ENCODE measurements around the gene ZFP92.

DNA sequence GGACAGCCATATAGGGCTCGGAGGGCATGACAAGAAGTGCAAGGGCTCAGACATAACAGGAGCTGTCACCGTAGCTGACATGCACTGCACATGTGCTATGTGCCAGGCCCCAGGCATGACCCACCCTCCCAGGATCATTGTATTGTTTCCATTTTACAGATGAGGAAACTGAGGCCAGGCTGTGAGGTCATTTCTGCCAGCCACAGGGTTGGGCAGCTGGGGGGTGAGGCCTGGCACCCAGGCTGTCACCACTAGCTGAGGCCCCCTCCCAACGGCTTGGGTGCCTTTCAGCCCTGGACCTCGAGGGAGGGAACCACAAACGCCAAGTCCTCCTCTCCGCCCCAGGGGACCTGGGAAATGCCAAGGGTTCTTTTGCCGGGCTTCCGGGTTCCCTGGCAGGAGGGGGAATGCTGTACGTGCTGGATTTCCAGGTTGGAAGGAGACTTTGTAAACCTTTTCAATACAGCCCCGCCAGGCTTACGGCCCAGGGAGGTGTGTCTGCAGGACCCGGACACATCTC, 21.9 kb downstream of the ZFP92 start:
- TF ChIP-seq, protein P1, sequence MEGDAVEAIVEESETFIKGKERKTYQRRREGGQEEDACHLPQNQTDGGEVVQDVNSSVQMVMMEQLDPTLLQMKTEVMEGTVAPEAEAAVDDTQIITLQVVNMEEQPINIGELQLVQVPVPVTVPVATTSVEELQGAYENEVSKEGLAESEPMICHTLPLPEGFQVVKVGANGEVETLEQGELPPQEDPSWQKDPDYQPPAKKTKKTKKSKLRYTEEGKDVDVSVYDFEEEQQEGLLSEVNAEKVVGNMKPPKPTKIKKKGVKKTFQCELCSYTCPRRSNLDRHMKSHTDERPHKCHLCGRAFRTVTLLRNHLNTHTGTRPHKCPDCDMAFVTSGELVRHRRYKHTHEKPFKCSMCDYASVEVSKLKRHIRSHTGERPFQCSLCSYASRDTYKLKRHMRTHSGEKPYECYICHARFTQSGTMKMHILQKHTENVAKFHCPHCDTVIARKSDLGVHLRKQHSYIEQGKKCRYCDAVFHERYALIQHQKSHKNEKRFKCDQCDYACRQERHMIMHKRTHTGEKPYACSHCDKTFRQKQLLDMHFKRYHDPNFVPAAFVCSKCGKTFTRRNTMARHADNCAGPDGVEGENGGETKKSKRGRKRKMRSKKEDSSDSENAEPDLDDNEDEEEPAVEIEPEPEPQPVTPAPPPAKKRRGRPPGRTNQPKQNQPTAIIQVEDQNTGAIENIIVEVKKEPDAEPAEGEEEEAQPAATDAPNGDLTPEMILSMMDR (conservative IDR thresholded peaks at IDR 0.05 in 1 of 2, IDR thresholded peaks at IDR 0.05 in 1 of 2; ENCODE audit: low read depth in 1 of 2, low read length in 2 of 2): no peak
- no peak for TF ChIP-seq EZH2 (IDR thresholded peaks at IDR 0.05; ENCODE audit: low read length, missing control alignments)
